H1 (cell line): ENCODE data around the gene SPTBN1. TPM values are rescaled to one million over a fixed set of nuclear protein-coding genes. Genes with fewer than 3 reads are reported as not detected.

Experiments
- BRCA1 ChIP-seq: IDR thresholded peaks from 2 replicates; pipeline ENCODE4 v1.6.1; 2012; ENCODE audit warnings: low read depth, low read length, improper control_type of control experiment
- CHD7 ChIP-seq: fragments of 300-600 bp; sonication (generic); IDR thresholded peaks from 2 replicates; pipeline ENCODE4 v1.7.1; 2012; ENCODE audit warnings: low read length, moderate library complexity, mild to moderate bottlenecking, inconsistent platforms; ENCODE audit not compliant: insufficient replicate concordance
- GTF2F1 ChIP-seq: IDR thresholded peaks from 2 replicates; pipeline ENCODE4 v1.6.1; 2012; ENCODE audit warnings: low read depth, low read length, improper control_type of control experiment, borderline replicate concordance
- SIN3A ChIP-seq, 2 experiments: IDR thresholded peaks in 1 of 2; conservative IDR thresholded peaks in 1 of 2; 2 replicates each; pipeline ENCODE4 v1.6.1; 2011 to 2012; ENCODE audit warnings: low read length in 2 of 2, improper control_type of control experiment in 1 of 2, low read depth in 1 of 2, mild to moderate bottlenecking in 1 of 2
- polyA plus RNA-seq, 7 experiments: library from polyadenylated mRNA; depleted of rRNA in 3 of 7; stranded (reverse) in 5 of 7; unstranded in 2 of 7; fragments of >200 nt in 5 of 7; fragments of 200-250 nt in 2 of 7; gene quantifications; 1 replicate in 5 of 7; 2 replicates in 1 of 7; 4 replicates in 1 of 7; pipeline versions ENCODE4 v1.2.1 to v1.2.3, GENCODE V29; 2011 to 2013; ENCODE audit warnings: missing spikeins in 2 of 7, mixed read lengths in 2 of 7
- total RNA-seq: library from RNA; stranded (reverse); fragmentation: NEBNext Ultra II Directional; extraction: Animal tissue kit (Norgen Biotek cat#: 25700); gene quantifications from 2 replicates; pipeline ENCODE4 v1.2.1, GENCODE V29; 2021

The SPTBN1 gene
- total and polyA plus RNA-seq, 2 of the 8 experiments (the other 6 are each of a cell fraction or from before 2014, with no cell fraction given), result 31.8 to 180 TPM

DNA sequence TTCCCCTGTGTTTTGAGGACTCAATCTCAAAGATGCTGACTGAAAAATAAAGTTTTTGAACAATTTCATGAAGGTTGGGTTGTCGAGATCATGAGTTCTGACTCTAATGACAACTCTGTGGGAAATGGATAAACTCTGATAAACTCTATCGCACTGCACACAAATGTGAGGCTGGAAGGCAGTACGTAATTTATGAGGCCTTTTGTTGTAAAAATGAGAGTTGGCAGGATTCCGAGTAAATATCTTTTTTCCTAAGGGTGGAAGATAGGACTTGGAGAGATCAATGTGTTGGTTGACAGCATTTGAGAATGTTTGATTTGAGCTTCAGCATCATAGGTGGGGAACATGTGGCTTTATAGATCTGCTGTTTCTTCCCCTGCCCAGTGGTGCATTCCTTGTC lies 90.4 kb downstream of the SPTBN1 start (continued):
- TF ChIP-seq GTF2F1 (no peak), BRCA1 (no peak), SIN3A (conservative IDR thresholded peaks at IDR 0.05 in 1 of 2, IDR thresholded peaks at IDR 0.05 in 1 of 2; ENCODE audit: low read depth in 1 of 2, low read length in 2 of 2) (no peak), CHD7 (no peak)
